Measurements from ENCODE around the gene SDK1. TPM values are rescaled to one million over a fixed set of nuclear protein-coding genes. Genes with fewer than 3 reads are reported as not detected.

SDK1 gene
- total and polyA plus RNA-seq, 10 of the 15 experiments (the other 5 are each of a cell fraction or from before 2014, with no cell fraction given): 0.14 to 0.33 TPM; not detected in 8

GRCh38 chr7:3439333-3440030 is 138.4 kb downstream of the SDK1 start (continued):
- no peak for TF ChIP-seq NBN (IDR thresholded peaks at IDR 0.05)
- TF ChIP-seq EZH2 (IDR thresholded peaks at IDR 0.05; ENCODE audit: borderline replicate concordance, control insufficient read depth, low read depth, low read length): no peak

GRCh38 chr7:3440509-3440908 is 139.5 kb downstream of the SDK1 start:
- Histone ChIP-seq H3K79me2 (ENCODE audit: control insufficient read depth, insufficient read depth, low read length) (no peaks in the 10 kb centered on the region), H3K4me2 (ENCODE audit: control insufficient read depth, insufficient read depth) (no peak overlapping the region), H3K9me3 (replicated peaks; ENCODE audit: control insufficient read depth, insufficient read depth, low read length) (no peaks in the 10 kb centered on the region), H4K20me1 (ENCODE audit: control insufficient read depth, insufficient read depth) (no peaks in the 10 kb centered on the region), H3K9ac (ENCODE audit: control insufficient read depth, insufficient read depth, low read length) (no peak overlapping the region), H3K27me3 (replicated peaks in 1 of 2; ENCODE audit: control insufficient read depth in 2 of 2, insufficient read depth in 2 of 2, low read length in 1 of 2) (no peaks in the 10 kb centered on the region), H2AFZ (ENCODE audit: control insufficient read depth, low read depth, low read length) (no peak overlapping the region), H3K4me3 (no peak overlapping the region), H3K4me1 (ENCODE audit: control insufficient read depth, insufficient read depth, low read length) (no peaks in the 10 kb centered on the region), H3K27ac (ENCODE audit: control insufficient read depth, insufficient read depth) (no peak overlapping the region), H3K36me3 (ENCODE audit: control insufficient read depth in 2 of 2, insufficient read depth in 2 of 2, low read length in 1 of 2) (no peaks in the 10 kb centered on the region)
- intact Hi-C loops (cut with micrococcal nuclease; ENCODE audit: unreplicated experiment): no loop called here
- RAD21 ChIA-PET (ENCODE audit: unreplicated experiment): no interaction called here
- no peak for DNase-seq (ENCODE audit: low read depth, low spot score)
- in situ Hi-C loops (cut with MboI): no loop called here
- FAIRE-seq: no peak
- 0% methylated on average over 2 of the region's 2 CpGs for WGBS (ENCODE audit: insufficient coverage, insufficient replicate concordance, low lambda C conversion rate, missing lambda C conversion rate)
- POLR2A ChIA-PET: no interaction called here
- TF ChIP-seq, protein P1, sequence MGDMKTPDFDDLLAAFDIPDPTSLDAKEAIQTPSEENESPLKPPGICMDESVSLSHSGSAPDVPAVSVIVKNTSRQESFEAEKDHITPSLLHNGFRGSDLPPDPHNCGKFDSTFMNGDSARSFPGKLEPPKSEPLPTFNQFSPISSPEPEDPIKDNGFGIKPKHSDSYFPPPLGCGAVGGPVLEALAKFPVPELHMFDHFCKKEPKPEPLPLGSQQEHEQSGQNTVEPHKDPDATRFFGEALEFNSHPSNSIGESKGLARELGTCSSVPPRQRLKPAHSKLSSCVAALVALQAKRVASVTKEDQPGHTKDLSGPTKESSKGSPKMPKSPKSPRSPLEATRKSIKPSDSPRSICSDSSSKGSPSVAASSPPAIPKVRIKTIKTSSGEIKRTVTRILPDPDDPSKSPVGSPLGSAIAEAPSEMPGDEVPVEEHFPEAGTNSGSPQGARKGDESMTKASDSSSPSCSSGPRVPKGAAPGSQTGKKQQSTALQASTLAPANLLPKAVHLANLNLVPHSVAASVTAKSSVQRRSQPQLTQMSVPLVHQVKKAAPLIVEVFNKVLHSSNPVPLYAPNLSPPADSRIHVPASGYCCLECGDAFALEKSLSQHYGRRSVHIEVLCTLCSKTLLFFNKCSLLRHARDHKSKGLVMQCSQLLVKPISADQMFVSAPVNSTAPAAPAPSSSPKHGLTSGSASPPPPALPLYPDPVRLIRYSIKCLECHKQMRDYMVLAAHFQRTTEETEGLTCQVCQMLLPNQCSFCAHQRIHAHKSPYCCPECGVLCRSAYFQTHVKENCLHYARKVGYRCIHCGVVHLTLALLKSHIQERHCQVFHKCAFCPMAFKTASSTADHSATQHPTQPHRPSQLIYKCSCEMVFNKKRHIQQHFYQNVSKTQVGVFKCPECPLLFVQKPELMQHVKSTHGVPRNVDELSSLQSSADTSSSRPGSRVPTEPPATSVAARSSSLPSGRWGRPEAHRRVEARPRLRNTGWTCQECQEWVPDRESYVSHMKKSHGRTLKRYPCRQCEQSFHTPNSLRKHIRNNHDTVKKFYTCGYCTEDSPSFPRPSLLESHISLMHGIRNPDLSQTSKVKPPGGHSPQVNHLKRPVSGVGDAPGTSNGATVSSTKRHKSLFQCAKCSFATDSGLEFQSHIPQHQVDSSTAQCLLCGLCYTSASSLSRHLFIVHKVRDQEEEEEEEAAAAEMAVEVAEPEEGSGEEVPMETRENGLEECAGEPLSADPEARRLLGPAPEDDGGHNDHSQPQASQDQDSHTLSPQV (IDR thresholded peaks at IDR 0.05): no peak
- TF ChIP-seq TCF12 (IDR thresholded peaks at IDR 0.05; ENCODE audit: low read depth, low read length): no peak
- TF ChIP-seq MXI1 (IDR thresholded peaks at IDR 0.05; ENCODE audit: low read depth, low read length): no peak
- TF ChIP-seq ZSCAN29 (IDR thresholded peaks at IDR 0.05): no peak
- no peak for TF ChIP-seq HDAC2 (IDR thresholded peaks at IDR 0.05)
- BruUV-seq (replicated peaks): no TSS peak
- CTCF ChIA-PET: no interaction called here
- SMC1A ChIA-PET (ENCODE audit: uncharacterized antibody, unreplicated experiment): no interaction called here
- ATAC-seq: no peak

Data from GM12878 (cell line).